ENCODE data around the gene ISCA2.
"Not testable (repeated sequence)": the region's sequence is repeated elsewhere in the genome, so short reads cannot be mapped to it uniquely, and the experiment has no call there.

Gene ISCA2, protein sequence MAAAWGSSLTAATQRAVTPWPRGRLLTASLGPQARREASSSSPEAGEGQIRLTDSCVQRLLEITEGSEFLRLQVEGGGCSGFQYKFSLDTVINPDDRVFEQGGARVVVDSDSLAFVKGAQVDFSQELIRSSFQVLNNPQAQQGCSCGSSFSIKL

DNA sequence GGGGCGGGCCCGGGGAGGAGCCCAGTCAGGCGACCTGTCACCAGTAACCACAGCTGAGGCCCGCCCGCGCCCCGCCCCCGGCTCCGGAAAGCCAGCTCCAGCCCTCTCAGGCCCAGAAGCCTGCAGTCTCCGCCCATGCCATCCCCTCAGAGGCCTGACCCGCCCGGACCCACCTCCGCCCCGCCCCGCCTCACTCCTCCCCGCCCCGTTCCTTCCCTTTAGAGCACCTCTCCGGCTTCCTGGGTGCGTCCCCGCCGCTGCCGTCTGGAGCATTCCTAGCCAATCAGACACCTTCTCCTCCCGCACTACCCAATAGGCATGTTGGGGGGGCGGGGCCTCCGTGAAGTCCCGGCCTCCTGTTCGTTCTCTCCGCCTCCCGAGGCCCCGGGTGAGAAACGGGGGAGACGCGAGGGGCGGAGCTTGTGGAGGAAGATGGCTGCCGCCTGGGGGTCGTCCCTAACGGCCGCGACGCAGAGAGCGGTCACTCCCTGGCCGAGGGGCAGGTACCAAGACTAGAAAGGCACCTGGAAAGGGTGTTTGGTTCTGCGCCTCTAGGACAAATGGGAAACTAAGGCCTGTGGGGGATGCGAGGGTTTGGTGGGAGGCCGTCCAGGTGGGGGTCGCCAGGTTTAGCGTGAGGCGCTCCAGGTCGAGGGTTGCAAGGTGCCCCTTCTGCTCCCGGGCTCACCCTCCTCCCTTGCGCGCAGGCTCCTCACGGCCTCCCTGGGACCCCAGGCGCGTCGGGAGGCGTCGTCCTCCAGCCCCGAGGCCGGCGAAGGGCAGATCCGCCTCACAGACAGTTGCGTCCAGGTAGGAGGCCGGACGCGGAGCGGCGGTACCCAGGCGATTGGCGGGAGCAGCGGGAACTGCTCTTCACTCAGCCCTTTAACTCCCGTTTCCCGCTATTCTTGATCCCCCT lies at the start of gene ISCA2:
ISCA2 (plus strand) TSS at position 423 of the 919 bp plus-strand sequence; CDS start at position 433, 10 bp downstream.
- DNase-seq = peak; percentile 99

DNA sequence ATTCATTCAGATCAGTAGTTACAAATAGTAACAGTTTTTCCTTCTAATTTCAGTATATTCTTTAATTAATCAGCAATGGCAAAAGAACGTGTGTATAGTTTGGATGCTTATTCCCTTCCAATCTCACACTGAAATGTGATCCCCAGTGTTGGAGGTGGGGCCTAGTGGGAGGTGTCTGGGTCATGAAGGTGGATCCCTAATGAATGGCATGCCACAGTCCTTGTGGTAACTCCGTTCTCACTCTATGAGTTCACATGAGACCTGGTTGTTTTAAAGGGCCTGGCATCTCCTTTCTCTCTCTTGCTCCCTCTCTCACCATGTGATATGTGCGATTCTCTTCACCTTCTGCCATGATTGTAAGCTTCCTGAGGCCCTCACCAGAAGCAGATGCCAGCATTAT lies 48.7 kb upstream of the ISCA2 start:
- no peak for DNase-seq

DNA sequence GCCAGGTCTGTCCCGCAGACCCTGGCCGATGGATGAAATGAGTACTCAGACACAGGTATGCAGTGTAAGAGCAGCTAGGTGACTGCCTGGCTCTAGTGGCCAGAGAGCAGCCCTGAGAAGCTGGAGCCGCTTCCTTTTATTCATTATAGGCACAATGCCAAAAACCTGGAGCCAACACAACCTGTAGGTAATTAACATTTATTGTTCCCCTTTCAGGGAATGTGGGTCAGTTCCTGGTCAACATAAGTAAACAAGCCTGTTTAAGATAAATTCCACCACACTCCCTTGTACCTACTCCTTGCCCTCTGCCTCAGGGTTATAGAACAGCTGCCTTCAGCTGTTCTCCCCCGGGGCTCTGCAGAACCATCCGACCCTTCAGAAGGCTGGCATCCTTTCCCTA lies 39.2 kb upstream of the ISCA2 start:
- not testable (repeated sequence) for DNase-seq

DNA sequence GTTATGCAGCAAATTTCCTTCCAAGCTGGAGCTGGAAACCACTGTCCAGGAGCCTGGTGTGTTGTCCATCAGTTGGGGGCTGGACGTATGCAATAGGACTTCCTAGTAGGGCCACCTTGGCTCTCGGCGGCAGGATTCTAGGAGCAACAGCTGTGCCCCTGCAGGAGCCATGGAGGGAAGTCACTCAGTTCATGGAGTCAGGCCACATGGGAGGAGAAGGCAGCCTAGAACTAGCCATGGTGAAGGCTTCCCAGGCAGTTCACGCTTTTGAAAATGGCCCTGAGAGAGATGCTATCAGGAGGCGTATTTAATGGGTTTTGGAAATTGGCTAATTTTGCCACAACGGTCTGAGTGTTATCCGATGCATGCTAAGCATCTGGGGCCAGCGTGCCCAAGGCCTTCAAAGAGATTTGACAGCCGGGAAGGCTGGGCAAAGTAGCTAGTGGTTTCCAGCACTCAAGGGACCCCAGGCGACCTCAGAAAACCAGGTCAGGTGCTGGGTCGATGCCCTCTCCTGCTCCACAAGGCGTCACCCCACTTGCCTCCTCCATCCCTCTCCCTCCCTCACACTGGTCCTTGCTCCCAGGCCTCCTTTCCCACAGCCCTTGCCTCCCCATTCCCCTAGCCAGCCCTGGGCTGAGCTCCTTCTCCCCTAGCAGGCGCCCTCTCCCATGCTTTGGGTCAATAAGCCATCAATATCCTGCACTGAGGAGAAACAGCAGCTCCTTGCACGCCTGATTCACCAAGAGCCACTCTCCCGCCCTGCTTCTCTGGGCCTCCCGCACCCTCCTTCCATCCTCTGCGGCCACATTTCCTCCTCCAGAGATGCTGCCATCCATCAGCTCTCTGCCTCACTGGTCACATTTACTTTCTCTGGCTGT lies 36.6 kb upstream of the ISCA2 start:
- DNase-seq = no peak

DNA sequence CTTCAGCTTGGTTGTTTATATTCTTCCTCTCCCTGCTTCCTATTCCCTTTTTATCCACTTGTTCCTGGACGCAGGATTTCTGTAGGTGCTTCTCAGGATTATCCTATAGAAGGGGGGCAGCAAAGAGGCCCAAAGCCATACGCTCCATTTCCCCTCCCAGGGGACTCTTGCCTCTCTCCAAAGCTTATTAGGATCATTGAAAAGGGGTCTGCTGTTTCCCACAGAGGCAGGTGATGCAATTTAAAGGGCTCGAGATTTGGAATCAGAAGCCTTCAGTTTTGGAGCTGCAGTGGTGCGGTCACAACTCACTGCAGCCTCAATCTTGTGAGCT lies 36.0 kb upstream of the ISCA2 start:
- DNase-seq = no peak

DNA sequence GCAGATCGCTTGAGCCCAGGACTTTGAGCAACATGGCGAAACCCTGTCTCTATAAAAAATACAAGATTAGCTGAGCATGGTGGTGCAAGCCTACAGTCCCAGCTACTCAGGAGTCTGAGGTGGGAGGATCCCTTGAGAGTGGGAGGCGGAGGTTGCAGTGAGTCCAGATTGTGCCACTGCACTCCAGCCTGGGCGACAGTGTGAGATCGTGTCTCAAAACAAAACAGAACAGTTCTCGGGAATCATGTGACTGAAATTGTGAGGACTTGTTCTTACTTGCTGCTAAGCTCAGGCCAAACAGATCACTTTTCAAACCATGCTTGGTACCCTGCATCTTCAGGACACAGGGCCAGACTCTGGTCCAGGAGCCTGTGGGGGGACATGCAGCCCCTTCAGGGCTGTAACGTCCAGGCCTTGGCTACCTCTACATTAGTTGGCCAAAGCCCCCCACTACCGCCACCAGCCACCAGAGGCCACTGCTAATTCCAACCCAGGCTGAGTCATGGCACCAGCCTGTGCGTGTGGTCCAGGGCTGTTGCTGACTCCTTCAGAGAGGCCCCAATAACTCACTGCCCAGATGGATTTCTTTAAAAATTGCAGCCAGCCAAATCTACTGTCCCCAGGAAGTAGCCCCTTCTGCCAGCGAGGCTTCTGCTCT lies 34.1 kb upstream of the ISCA2 start:
- DNase-seq = peak; percentile 16

DNA sequence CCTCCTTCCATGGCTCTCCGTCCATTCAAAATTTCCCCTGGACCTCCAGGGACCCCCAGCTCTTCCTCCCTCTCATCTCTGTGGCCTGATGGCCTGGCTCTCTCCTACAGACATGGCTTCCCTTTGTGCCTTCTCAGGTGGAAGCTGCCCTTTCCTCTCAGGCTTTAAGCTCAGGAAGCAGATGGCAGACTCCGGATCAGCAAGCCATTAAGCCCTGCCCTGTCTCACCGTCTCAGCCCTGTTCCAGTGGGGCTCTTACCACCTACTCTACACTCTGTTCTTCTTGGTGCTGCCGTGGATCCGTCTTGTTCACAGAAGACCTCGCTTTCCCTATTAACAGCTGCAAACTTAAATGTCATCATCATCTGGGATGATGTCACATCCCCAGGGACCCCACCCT lies 33.6 kb upstream of the ISCA2 start:
- no peak for DNase-seq

DNA sequence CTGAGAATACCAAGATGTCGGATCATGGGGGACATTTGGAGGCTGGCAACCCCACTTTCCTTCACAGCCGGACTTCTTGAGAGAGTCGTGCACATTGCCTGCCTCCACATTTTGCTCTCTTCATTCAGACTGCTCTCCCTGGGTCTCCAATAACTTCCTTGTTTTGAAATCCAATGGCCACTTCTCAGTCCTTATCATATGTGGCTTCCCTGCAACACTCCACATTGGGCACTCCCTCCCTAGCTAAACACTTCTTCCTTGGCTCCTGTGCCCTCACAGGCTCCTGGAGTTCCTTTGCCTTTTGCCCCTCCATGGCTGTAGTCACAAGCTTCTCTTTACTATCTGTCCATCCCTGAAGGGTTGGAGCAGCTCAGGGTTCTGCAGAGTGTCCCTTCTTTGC lies 30.6 kb upstream of the ISCA2 start:
- no peak for DNase-seq

DNA sequence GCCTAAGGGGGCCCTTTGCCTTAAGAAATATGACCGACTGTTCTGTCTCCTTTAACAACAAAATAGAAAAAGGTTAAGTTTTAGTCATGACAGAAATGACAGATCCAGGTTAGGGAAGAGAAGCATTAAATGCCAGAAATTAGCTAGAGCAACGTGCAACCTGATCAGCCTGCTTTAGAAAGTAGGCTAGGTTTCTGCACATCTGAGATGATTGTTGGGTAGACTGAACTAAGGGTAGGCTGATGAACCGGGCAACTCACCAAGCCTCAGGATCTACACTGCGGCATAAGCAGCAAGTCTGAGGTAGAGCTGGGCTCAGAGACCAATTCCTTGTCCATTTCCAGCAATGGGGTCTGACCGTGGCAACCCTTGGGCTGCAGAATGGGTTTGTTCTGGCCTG lies 29.9 kb upstream of the ISCA2 start:
- DNase-seq = no peak

DNA sequence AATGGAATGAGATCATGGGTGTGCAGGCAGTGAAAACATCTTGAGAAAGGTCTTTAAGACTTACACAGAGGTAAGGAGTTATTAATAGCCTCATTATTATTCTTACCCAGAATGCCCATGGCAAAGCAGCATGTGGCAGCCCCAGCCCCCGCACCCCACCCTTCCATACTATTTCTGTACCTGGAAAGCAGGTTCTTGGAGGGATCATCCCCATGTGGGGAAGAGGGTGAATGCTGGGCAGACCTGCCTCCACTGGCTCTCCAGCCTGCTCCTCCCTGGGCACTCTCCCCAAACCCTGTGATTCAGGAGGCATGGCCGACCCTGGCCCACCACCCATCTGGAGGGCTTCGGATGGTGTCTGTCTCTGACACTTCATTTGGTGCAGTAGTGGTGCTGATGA lies 28.8 kb upstream of the ISCA2 start:
- no peak for DNase-seq

DNA sequence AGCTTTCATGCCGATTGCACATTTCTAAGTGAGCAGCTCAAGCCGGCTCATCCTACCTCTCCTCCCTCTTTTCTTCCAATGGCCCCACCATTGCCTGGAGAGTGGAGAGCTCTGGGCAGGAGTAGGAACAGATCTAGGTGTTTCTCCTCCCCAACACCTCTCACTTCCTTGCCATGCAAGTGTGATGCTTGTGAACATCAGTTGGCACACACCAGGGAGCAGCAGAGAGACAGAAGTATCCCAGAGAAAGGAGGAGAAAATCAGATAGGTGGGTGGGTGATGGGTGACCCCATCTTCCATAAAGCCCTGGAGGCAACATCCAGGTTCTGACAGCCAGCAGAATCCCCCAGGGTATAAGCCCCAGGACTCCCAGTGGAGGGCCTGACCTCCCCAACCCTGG lies 28.2 kb upstream of the ISCA2 start:
- no peak for DNase-seq

DNA sequence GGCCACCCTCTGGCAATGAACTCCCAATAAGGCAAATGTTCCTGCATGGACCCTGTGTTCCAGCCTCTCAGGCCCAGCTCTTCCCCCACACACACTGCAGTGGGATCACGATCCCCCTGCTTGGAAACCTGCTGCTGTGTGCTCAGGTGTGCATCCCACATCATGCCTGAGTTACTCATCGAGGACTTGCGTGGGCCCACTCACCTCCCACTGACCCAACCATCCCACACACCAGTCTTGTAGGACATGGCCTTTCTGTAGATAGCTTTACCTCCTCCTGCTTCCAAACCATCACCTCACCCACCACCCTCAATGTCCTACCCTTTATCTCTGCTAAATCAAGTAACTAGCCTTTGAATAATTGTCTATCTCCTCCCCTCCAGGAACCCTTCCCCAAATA lies 25.1 kb upstream of the ISCA2 start:
- no peak for DNase-seq

DNA sequence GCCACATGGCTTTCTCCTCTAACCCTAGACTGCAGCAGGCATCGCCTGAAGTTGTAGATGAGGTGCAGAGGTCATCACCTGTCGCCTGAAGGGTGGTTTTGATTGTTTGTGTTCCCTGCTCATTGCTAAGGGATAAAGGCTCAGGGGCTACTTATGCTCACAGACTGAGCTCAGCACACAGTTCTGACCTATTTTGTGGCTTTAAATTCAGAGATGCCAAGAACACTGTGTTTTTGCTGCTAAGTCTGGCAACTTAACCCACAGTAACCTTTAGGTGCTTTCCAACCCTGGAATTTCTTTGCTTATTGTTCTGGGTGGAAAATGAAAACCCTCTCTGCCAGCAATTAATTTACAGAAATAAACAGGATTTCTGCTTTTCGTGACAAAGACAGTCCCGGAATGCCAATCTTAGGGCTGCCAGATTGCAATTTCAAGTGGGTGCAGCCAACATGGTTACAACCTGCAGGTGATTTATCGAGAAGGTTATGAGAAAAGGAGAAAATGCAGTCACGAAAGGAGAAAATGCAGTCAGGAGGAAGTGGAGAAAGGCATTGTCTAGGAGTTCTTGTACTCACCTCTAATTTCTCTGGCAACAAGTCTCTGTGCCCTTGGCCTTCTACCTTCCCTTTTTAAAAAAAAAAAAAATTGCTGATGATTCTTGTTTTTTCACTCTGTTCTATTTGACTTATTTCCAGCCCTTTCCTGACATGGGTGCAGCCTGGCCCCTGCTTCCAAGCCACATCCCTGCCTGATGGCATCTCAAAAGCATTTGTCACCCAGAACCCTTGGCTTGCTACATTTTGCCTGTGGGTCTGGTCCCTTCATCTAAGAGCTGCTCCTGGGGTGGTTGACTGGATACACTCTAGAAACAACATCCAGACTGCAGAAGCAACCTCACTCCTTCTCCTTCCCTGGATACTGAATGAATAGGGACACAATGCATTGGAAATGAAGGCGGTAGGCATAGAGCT lies 23.7 kb upstream of the ISCA2 start:
- DNase-seq = no peak

DNA sequence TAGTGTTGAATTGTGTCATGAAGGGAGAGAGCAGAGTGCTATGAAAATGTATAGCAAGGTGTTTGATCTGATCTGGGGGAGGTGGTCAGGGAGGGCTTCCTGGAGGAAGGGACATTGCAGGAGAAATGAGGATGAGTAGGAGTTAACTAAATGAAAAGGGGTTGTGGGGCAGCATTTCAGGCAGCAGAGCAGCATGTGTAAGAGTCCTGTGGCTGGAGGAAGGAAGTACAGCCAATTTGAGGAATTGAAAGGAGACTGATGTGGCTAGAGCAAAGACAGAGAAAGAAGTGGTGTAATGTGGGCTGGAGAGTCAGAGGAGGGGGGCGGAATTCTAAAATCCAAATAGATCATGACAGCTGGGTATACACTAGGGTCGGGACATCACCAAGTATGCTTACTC lies 21.0 kb upstream of the ISCA2 start:
- no peak for DNase-seq

DNA sequence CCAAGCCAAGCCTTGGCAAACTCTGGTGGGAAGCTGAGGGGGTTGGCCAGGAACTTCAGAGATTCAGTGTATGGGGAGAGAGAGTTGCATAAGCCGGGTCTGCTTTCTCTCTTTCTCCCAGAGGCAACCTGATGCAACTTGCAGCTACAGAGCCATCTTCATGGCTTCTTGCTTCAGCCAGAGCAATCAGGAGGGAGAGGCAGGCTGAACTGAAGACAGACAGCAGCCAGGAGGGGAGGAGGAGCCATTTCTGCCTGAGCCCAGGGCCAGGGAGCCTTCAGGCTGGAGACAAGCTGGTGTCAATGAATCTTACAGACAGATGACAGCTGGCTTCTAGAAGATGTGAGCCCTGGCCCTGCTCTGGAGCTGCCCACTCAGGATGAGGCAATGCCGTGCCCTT lies 19.2 kb upstream of the ISCA2 start:
- no peak for DNase-seq

DNA sequence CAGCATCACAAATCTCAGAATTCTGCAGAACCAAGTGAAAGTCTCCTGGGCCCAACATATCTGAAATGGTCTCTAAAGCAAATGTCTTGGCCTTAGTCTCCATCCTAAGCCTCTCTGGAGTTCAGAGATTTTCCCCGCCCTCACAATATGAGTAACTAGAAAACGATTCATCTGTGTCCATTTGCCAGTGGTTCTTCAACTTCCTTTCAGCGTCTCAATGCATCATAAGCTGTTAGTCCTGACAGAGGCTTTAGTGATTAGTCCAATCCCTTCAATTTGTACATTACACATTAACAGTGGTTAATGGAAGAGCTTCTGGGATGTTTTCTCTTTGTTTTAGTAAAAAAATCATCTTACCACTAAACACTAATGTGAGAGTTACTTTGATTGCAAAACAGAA lies 17.9 kb upstream of the ISCA2 start:
- no peak for DNase-seq

DNA sequence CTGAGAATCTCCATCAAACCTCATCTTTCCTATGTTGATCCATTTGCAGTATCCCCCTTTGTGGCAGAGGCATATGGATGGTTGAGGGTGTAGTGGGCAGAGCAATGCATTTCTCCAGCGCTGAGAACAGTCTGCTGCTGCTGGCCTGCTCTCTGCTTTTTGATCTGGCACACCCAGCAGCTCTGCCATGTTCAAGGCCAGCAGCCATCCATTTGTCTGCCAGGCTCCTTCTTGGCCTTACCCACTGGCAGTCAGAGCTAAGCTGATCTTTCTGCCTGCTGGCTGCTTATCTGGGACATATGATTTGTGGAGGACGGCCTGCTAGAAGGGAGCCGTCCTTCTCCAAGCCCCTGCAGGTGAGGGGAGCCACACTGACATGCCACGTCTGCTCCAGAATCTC lies 17.5 kb upstream of the ISCA2 start:
- no peak for DNase-seq

DNA sequence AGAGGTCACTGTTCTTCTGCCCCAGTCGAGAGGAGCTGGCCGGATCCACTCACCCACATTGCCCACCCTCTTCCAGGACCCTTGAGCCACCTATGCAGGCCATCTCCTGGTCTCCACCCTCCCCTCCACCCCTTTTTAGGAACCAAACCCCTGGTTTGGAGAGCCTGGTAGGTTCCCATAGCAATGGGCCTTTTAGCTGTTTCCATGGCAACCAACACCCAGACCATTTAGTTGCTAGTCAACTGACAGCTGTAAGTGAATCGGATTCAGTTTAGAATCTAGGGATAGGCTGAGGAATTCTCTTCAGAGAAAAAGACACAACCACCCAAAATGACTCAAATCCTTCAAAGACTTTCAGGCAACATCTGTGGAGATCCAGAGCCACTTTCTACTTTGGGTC lies 17.0 kb upstream of the ISCA2 start:
- no peak for DNase-seq

DNA sequence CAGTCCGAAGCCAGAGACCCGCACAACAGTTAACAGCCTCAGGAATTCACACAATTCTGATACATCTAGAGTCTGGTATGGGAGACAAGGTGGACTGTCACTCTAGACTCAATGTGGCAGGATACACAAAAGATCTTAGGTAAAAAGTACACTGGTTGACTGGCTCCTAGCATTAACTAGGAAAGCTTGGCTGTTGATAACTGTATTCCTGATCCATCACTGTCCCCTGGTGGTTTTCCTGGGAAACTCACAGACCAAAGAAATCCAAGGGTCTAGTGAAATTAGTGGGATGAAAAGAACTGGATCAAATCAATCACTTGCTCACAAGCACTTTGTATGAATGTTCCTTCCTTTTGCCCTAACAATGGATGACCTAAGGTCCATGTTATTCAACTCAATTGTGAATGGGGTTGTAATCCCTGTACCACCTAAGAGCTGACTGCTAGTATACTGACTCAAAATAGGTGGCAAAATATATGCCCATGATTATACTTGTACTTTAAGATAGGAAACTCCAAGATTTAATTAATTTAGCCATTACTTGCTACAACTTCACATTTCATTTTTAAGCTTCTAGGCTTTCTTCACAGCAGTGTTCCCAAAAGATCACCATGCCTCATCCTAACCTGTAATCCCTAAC lies 14.4 kb upstream of the ISCA2 start:
- DNase-seq = no peak

DNA sequence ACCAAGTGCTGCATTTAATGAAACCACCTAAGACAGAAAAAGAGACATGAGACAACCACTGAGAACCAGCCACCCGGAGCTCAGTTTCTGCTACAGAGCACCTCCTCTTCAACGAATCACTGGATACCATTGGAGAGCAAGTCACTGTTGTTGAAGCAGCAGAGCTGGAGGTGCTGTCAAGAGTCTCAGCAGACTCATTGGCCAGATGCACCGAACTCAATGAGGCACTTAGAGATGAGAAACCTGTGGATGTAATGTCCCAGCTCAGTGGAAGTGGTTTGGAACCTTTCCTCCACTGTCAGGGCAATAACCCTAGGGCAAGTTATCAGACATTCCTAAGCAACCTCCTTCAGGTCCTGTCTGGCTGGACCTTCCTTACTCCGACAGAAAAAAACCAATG lies 13.5 kb upstream of the ISCA2 start:
- no peak for DNase-seq

DNA sequence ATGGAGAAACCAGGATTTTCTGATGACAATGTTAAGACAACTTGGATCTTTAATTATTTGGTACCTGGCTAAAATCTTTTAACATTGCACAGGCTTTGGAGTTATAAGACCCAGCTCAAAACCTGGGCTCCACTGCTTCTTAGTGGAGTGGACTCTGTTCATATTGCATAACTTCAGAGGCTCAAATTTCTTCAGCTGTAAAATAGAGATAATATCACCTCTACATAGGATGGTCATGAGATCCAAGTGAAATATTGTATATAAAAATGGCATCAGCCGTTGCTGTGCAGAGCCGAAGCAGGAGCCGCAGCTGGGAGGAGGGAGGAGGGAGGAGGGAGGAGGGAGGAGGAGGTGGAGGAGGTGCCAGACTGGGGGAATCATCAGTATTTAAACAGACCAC lies 11.0 kb upstream of the ISCA2 start:
- DNase-seq = no peak

DNA sequence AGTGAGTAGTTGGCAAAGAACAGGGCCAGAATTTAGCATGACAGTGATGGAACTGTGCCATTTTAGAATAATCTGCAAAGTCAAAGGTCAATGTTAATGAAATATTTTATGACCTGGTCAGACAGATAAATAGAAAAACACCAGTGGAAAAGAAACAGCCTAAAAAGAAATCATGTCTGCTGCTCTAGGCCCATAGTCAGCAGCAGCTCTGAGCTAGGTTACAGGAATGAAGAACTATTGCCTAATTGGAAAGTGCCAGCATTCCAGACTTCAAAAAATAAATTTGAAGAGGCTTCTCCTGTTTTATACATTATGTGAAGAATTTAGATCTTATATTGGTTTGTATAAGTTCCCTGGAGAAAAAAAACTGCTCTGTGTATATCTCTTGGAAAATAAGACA lies 10.2 kb upstream of the ISCA2 start:
- DNase-seq = no peak
